ENCODE measurements around the gene ST7. TPM values are rescaled to one million over a fixed set of nuclear protein-coding genes. Genes with fewer than 3 reads are reported as not detected.

ST7 gene
- total and polyA plus RNA-seq, 2 donors (not counting 1 experiment from before 2014, with no cell fraction given), result 2.3 to 4.6 TPM

DNA sequence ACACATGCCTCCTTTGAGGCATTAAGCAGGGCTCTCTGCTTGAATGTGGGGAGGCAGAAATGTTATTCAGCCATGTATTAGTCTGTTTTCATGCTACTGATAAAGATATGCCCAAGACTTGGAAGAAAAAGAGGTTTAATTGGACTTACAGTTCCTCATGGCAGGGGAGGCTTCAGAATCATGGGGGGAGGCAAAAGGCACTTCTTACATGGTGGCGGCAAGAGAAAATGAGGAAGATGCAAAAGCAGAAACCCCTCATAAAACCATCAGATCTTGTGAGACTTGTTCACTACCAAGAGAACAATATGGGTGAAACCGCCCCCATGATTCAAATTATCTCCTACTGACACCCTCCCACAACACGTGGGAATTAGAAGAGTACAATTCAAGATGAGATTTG lies 37.9 kb downstream of the ST7 start:
- Histone ChIP-seq H2AFZ (ENCODE audit: insufficient read depth, low read depth, low read length, poor library complexity, severe bottlenecking) (no peak overlapping the region), H3K9me3 (ENCODE audit: control extremely low read depth in 1 of 3, control insufficient read depth in 2 of 3, insufficient read depth in 1 of 3, low read length in 2 of 3) (no peaks in the 10 kb centered on the region), H3K4me1 (ENCODE audit: control insufficient read depth in 2 of 2, insufficient read depth in 2 of 2, low read length in 2 of 2) (no peaks in the 10 kb centered on the region), H4K20me1 (ENCODE audit: control insufficient read depth, insufficient read depth, low read length, poor library complexity, severe bottlenecking) (no peaks in the 10 kb centered on the region), H3K27ac (ENCODE audit: low read length in 2 of 2) (no peak overlapping the region), H3K4me2 (replicated peaks; ENCODE audit: low read depth, low read length, poor library complexity, severe bottlenecking) (no peak overlapping the region), H3K79me2 (ENCODE audit: control insufficient read depth, insufficient read depth, low read length) (no peaks in the 10 kb centered on the region), H3K4me3 (ENCODE audit: control extremely low read depth in 1 of 5, extremely low read depth in 1 of 5, insufficient read depth in 1 of 5, low read depth in 2 of 5, low read length in 4 of 5) (no peak overlapping the region), H3K27me3 (replicated peaks in 1 of 4; ENCODE audit: control extremely low read depth in 1 of 4, control insufficient read depth in 3 of 4, insufficient read depth in 4 of 4, low read length in 3 of 4) (no peaks in the 10 kb centered on the region), H3K9ac (ENCODE audit: low read length) (no peak overlapping the region), H3K36me3 (replicated peaks in 1 of 2; ENCODE audit: control extremely low read depth in 1 of 2, control insufficient read depth in 1 of 2, extremely low read depth in 1 of 2, insufficient read depth in 2 of 2, low read length in 1 of 2) (no peaks in the 10 kb centered on the region)
- CTCF ChIA-PET, result interaction anchor here (1.4 to 8.0 kb wide), 5 partner anchors 10 to 136 kb away, joined by 3 to 226 read pairs (median 5); no protein-coding TSS in a partner anchor
- ATAC-seq (ENCODE audit: low read depth) (no peak), DNase-seq (no peak)
- Mint-ChIP-seq H3K27me3 (no peaks in the 10 kb centered on the region), H3K4me1 (no peaks in the 10 kb centered on the region), H3K27ac (no peak overlapping the region), H3K4me3 (no peak overlapping the region), H3K9me3 (ENCODE audit: insufficient read depth) (no peaks in the 10 kb centered on the region)
- POLR2A ChIA-PET, result no interaction called here
- WGBS (ENCODE audit: insufficient coverage), result no CpG with 5 or more reads among the region's 3 CpGs
- intact Hi-C loops (cut with micrococcal nuclease), result no loop called here
- no peak for TF ChIP-seq EZH2 (IDR thresholded peaks at IDR 0.05; ENCODE audit: borderline replicate concordance, insufficient read depth, low read depth, low read length, poor library complexity, severe bottlenecking)
- TF ChIP-seq, protein P1, sequence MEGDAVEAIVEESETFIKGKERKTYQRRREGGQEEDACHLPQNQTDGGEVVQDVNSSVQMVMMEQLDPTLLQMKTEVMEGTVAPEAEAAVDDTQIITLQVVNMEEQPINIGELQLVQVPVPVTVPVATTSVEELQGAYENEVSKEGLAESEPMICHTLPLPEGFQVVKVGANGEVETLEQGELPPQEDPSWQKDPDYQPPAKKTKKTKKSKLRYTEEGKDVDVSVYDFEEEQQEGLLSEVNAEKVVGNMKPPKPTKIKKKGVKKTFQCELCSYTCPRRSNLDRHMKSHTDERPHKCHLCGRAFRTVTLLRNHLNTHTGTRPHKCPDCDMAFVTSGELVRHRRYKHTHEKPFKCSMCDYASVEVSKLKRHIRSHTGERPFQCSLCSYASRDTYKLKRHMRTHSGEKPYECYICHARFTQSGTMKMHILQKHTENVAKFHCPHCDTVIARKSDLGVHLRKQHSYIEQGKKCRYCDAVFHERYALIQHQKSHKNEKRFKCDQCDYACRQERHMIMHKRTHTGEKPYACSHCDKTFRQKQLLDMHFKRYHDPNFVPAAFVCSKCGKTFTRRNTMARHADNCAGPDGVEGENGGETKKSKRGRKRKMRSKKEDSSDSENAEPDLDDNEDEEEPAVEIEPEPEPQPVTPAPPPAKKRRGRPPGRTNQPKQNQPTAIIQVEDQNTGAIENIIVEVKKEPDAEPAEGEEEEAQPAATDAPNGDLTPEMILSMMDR (IDR thresholded peaks at IDR 0.05), result no peak

DNA sequence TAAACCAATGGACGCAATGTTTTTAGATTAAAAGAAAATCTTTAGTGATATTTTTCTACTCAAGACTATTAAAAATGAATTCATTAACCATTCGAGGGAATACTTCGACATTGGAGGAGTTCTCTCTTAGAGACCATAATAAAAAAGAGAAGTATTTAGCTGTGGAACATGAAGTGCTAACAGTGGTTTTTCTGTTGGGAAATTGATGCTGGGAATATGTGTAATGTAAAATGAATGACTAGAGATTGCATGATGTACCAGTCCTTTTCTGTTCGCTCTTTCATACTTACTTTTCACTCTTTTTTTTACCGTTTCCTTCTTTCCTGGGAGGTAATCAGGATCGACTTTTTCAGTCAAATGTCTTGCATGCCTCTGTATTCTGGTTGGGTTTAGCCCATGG lies 41.3 kb downstream of the ST7 start:
- Histone ChIP-seq H2AFZ (ENCODE audit: insufficient read depth, low read depth, low read length, poor library complexity, severe bottlenecking) (no peak overlapping the region), H3K4me1 (ENCODE audit: control insufficient read depth in 2 of 2, insufficient read depth in 2 of 2, low read length in 2 of 2) (no peaks in the 10 kb centered on the region), H3K9ac (ENCODE audit: low read length) (no peak overlapping the region), H4K20me1 (ENCODE audit: control insufficient read depth, insufficient read depth, low read length, poor library complexity, severe bottlenecking) (no peaks in the 10 kb centered on the region), H3K4me2 (replicated peaks; ENCODE audit: low read depth, low read length, poor library complexity, severe bottlenecking) (no peak overlapping the region), H3K36me3 (replicated peaks in 1 of 2; ENCODE audit: control extremely low read depth in 1 of 2, control insufficient read depth in 1 of 2, extremely low read depth in 1 of 2, insufficient read depth in 2 of 2, low read length in 1 of 2) (no peaks in the 10 kb centered on the region), H3K9me3 (ENCODE audit: control extremely low read depth in 1 of 3, control insufficient read depth in 2 of 3, insufficient read depth in 1 of 3, low read length in 2 of 3) (peaks cover 0 to 5% (median 0%) of the 10 kb centered on the region in 3 donors), H3K27ac (ENCODE audit: low read length in 2 of 2) (no peak overlapping the region), H3K27me3 (replicated peaks in 1 of 4; ENCODE audit: control extremely low read depth in 1 of 4, control insufficient read depth in 3 of 4, insufficient read depth in 4 of 4, low read length in 3 of 4) (no peaks in the 10 kb centered on the region), H3K79me2 (ENCODE audit: control insufficient read depth, insufficient read depth, low read length) (no peaks in the 10 kb centered on the region), H3K4me3 (ENCODE audit: control extremely low read depth in 1 of 5, extremely low read depth in 1 of 5, insufficient read depth in 1 of 5, low read depth in 2 of 5, low read length in 4 of 5) (no peak overlapping the region)
- intact Hi-C loops (cut with micrococcal nuclease), result no loop called here
- ATAC-seq (ENCODE audit: low read depth), result no peak
- no CpG with 5 or more reads among the region's 6 CpGs for WGBS (ENCODE audit: insufficient coverage)
- Mint-ChIP-seq H3K27ac (no peak overlapping the region), H3K4me3 (no peak overlapping the region), H3K27me3 (no peaks in the 10 kb centered on the region), H3K9me3 (ENCODE audit: insufficient read depth) (no peaks in the 10 kb centered on the region), H3K4me1 (no peaks in the 10 kb centered on the region)
- ChIA-PET CTCF (interaction anchor here (1.5 to 1.6 kb wide), 2 partner anchors 10 to 133 kb away, joined by 5 read pairs; no protein-coding TSS in a partner anchor), POLR2A (no interaction called here)
- TF ChIP-seq, protein P1 (IDR thresholded peaks at IDR 0.05), result no peak
- no peak for TF ChIP-seq EZH2 (IDR thresholded peaks at IDR 0.05; ENCODE audit: borderline replicate concordance, insufficient read depth, low read depth, low read length, poor library complexity, severe bottlenecking)
- no peak for DNase-seq
